H1 (cell line): ENCODE data around the gene SNX17. TPM values are rescaled to one million over a fixed set of nuclear protein-coding genes. Genes with fewer than 3 reads are reported as not detected.
A peak's percentile ranks its signal among the peaks of the same experiment; 100 is the strongest.

ENCODE experiments used
- HDAC2 ChIP-seq, 2 experiments: fragments of 300-600 bp in 1 of 2; sonication (generic) in 1 of 2; IDR thresholded peaks; 2 replicates each; pipeline ENCODE4 v1.6.1; 2011 to 2012; ENCODE audit warnings: low read depth in 2 of 2, low read length in 2 of 2, mild to moderate bottlenecking in 2 of 2, moderate library complexity in 2 of 2, borderline replicate concordance in 1 of 2, inconsistent platforms in 1 of 2
- JUN ChIP-seq: IDR thresholded peaks from 2 replicates; pipeline ENCODE4 v1.6.1; 2011; ENCODE audit warnings: low read depth, mild to moderate bottlenecking, improper control_type of control experiment, low read length
- KDM4A ChIP-seq: IDR thresholded peaks from one replicate; pipeline ENCODE4 v1.7.1; 2012; ENCODE audit warnings: low read depth, mild to moderate bottlenecking, moderate library complexity, low read length, inconsistent platforms; ENCODE audit not compliant: severe bottlenecking
- MAX ChIP-seq: IDR thresholded peaks from 2 replicates; pipeline ENCODE4 v1.6.1; 2012; ENCODE audit warnings: inconsistent platforms
- RXRA ChIP-seq: IDR thresholded peaks from 2 replicates; pipeline ENCODE4 v1.6.1; 2011; ENCODE audit warnings: low read depth, mild to moderate bottlenecking, low read length, moderate library complexity; ENCODE audit not compliant: insufficient read depth
- ZNF274 ChIP-seq: IDR thresholded peaks from 2 replicates; pipeline ENCODE4 v1.7.0; 2012; ENCODE audit warnings: low read length, borderline replicate concordance; ENCODE audit errors: extremely low read depth
- polyA plus RNA-seq, 7 experiments: library from polyadenylated mRNA; depleted of rRNA in 3 of 7; stranded (reverse) in 5 of 7; unstranded in 2 of 7; fragments of >200 nt in 5 of 7; fragments of 200-250 nt in 2 of 7; gene quantifications; 1 replicate in 5 of 7; 2 replicates in 1 of 7; 4 replicates in 1 of 7; pipeline versions ENCODE4 v1.2.1 to v1.2.3, GENCODE V29; 2011 to 2013; ENCODE audit warnings: missing spikeins in 2 of 7, mixed read lengths in 2 of 7
- total RNA-seq: library from RNA; stranded (reverse); fragmentation: NEBNext Ultra II Directional; extraction: Animal tissue kit (Norgen Biotek cat#: 25700); gene quantifications from 2 replicates; pipeline ENCODE4 v1.2.1, GENCODE V29; 2021
- TF ChIP-seq, protein P1 (sequence below): fragments of 300-600 bp; sonication (generic); IDR thresholded peaks from 2 replicates; pipeline ENCODE4 v1.7.1; 2012; ENCODE audit warnings: low read length, moderate library complexity, mild to moderate bottlenecking, inconsistent platforms; ENCODE audit not compliant: insufficient replicate concordance
- TF ChIP-seq, protein P2 (sequence below): IDR thresholded peaks from 2 replicates; pipeline ENCODE4 v1.6.1; 2012; ENCODE audit warnings: inconsistent platforms

SNX17 gene
- total and polyA plus RNA-seq, 2 of the 8 experiments (the other 6 are each of a cell fraction or from before 2014, with no cell fraction given): 54.9 to 66.2 TPM

- TF ChIP-seq, protein P1, sequence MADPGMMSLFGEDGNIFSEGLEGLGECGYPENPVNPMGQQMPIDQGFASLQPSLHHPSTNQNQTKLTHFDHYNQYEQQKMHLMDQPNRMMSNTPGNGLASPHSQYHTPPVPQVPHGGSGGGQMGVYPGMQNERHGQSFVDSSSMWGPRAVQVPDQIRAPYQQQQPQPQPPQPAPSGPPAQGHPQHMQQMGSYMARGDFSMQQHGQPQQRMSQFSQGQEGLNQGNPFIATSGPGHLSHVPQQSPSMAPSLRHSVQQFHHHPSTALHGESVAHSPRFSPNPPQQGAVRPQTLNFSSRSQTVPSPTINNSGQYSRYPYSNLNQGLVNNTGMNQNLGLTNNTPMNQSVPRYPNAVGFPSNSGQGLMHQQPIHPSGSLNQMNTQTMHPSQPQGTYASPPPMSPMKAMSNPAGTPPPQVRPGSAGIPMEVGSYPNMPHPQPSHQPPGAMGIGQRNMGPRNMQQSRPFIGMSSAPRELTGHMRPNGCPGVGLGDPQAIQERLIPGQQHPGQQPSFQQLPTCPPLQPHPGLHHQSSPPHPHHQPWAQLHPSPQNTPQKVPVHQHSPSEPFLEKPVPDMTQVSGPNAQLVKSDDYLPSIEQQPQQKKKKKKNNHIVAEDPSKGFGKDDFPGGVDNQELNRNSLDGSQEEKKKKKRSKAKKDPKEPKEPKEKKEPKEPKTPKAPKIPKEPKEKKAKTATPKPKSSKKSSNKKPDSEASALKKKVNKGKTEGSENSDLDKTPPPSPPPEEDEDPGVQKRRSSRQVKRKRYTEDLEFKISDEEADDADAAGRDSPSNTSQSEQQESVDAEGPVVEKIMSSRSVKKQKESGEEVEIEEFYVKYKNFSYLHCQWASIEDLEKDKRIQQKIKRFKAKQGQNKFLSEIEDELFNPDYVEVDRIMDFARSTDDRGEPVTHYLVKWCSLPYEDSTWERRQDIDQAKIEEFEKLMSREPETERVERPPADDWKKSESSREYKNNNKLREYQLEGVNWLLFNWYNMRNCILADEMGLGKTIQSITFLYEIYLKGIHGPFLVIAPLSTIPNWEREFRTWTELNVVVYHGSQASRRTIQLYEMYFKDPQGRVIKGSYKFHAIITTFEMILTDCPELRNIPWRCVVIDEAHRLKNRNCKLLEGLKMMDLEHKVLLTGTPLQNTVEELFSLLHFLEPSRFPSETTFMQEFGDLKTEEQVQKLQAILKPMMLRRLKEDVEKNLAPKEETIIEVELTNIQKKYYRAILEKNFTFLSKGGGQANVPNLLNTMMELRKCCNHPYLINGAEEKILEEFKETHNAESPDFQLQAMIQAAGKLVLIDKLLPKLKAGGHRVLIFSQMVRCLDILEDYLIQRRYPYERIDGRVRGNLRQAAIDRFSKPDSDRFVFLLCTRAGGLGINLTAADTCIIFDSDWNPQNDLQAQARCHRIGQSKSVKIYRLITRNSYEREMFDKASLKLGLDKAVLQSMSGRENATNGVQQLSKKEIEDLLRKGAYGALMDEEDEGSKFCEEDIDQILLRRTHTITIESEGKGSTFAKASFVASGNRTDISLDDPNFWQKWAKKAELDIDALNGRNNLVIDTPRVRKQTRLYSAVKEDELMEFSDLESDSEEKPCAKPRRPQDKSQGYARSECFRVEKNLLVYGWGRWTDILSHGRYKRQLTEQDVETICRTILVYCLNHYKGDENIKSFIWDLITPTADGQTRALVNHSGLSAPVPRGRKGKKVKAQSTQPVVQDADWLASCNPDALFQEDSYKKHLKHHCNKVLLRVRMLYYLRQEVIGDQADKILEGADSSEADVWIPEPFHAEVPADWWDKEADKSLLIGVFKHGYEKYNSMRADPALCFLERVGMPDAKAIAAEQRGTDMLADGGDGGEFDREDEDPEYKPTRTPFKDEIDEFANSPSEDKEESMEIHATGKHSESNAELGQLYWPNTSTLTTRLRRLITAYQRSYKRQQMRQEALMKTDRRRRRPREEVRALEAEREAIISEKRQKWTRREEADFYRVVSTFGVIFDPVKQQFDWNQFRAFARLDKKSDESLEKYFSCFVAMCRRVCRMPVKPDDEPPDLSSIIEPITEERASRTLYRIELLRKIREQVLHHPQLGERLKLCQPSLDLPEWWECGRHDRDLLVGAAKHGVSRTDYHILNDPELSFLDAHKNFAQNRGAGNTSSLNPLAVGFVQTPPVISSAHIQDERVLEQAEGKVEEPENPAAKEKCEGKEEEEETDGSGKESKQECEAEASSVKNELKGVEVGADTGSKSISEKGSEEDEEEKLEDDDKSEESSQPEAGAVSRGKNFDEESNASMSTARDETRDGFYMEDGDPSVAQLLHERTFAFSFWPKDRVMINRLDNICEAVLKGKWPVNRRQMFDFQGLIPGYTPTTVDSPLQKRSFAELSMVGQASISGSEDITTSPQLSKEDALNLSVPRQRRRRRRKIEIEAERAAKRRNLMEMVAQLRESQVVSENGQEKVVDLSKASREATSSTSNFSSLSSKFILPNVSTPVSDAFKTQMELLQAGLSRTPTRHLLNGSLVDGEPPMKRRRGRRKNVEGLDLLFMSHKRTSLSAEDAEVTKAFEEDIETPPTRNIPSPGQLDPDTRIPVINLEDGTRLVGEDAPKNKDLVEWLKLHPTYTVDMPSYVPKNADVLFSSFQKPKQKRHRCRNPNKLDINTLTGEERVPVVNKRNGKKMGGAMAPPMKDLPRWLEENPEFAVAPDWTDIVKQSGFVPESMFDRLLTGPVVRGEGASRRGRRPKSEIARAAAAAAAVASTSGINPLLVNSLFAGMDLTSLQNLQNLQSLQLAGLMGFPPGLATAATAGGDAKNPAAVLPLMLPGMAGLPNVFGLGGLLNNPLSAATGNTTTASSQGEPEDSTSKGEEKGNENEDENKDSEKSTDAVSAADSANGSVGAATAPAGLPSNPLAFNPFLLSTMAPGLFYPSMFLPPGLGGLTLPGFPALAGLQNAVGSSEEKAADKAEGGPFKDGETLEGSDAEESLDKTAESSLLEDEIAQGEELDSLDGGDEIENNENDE: no peak
- TF ChIP-seq JUN (no peak), KDM4A (peak; percentile 87), HDAC2 (IDR thresholded peaks at IDR 0.05; ENCODE audit: borderline replicate concordance in 1 of 2, low read depth in 2 of 2, low read length in 2 of 2) (no peak; a peak in 1 of 4 replicates), RXRA (no peak), MAX (peak; percentile 89), ZNF274 (no peak)
- TF ChIP-seq, protein P2, sequence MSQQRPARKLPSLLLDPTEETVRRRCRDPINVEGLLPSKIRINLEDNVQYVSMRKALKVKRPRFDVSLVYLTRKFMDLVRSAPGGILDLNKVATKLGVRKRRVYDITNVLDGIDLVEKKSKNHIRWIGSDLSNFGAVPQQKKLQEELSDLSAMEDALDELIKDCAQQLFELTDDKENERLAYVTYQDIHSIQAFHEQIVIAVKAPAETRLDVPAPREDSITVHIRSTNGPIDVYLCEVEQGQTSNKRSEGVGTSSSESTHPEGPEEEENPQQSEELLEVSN: peak; percentile 87; the same call in 1 of the 2 replicates
Observed at GRCh38 chr2:27409321-27410073, 39.1 kb downstream of the SNX17 start, which contains the start of gene PPM1G (continued).
